Peyer's patch (tissue), 4 donors: ENCODE measurements around the gene CACNA2D4. TPM values are rescaled to one million over a fixed set of nuclear protein-coding genes. Genes with fewer than 3 reads are reported as not detected.

Experiments used
- DNase-seq, 3 donors: peaks; one replicate each; pipeline ENCODE4 v3.0.0-alpha.2; 2017 to 2019
- H3K27ac ChIP-seq, 4 donors: fragments of 200-600 bp; sonication (generic); one replicate each; pipeline ENCODE4 v1.5.1; 2016 to 2019
- H3K27me3 ChIP-seq, 2 donors: fragments of 200-600 bp; sonication (generic); one replicate each; pipeline ENCODE4 v1.5.1; 2019
- H3K36me3 ChIP-seq, 3 donors: fragments of 200-600 bp; sonication (generic); one replicate each; pipeline ENCODE4 v1.5.1; 2016 to 2019
- H3K4me1 ChIP-seq, 4 donors: fragments of 200-600 bp; sonication (generic); one replicate each; pipeline ENCODE4 v1.5.1; 2016 to 2019
- H3K4me3 ChIP-seq, 4 donors: fragments of 200-600 bp; sonication (generic); 1 replicate in 3 of 4; 2 replicates in 1 of 4; pipeline ENCODE4 v1.5.1; 2016 to 2019; ENCODE audit warnings: mild to moderate bottlenecking in 1 of 4
- H3K9me3 ChIP-seq, 4 donors: fragments of 200-600 bp; sonication (generic); one replicate each; pipeline ENCODE4 v1.5.1; 2016 to 2019; ENCODE audit warnings: mild to moderate bottlenecking in 1 of 4
- CTCF ChIP-seq, 6 experiments: fragments of 450-650 bp in 4 of 6; fragments of 200-600 bp in 2 of 6; sonication (generic) in 1 of 6; IDR thresholded peaks; one replicate each; pipeline ENCODE4 v1.5.1; 2017 to 2019; ENCODE audit warnings: antibody characterized with exemption in 6 of 6, mild to moderate bottlenecking in 3 of 6, moderate library complexity in 1 of 6
- POLR2A ChIP-seq, 2 donors: fragments of 450-650 bp; IDR thresholded peaks; one replicate each; pipeline ENCODE4 v1.5.1; 2017; ENCODE audit warnings: antibody characterized with exemption in 2 of 2, mild to moderate bottlenecking in 2 of 2, moderate library complexity in 2 of 2
- total RNA-seq, 4 donors: library from RNA; depleted of rRNA; stranded (reverse); fragments of >200 nt; gene quantifications; one replicate each; pipeline ENCODE4 v1.1.0, GENCODE V29; 2016

Gene CACNA2D4
- total RNA-seq, 4 donors from 2014 or later = 9.5 to 19.3 (median 12.3) TPM

GRCh38 chr12:1832801-1833595 lies 85.5 kb downstream of the CACNA2D4 start:
- Histone ChIP-seq H3K4me1 (no peaks in the 10 kb centered on the region), H3K27ac (no peak overlapping the region), H3K27me3 (no peaks in the 10 kb centered on the region), H3K36me3 (no peaks in the 10 kb centered on the region), H3K9me3 (no peaks in the 10 kb centered on the region), H3K4me3 (no peak overlapping the region)
- TF ChIP-seq CTCF (IDR thresholded peaks at IDR 0.05) (no peak), POLR2A (IDR thresholded peaks at IDR 0.05) (no peak)
- no peak for DNase-seq

DNA sequence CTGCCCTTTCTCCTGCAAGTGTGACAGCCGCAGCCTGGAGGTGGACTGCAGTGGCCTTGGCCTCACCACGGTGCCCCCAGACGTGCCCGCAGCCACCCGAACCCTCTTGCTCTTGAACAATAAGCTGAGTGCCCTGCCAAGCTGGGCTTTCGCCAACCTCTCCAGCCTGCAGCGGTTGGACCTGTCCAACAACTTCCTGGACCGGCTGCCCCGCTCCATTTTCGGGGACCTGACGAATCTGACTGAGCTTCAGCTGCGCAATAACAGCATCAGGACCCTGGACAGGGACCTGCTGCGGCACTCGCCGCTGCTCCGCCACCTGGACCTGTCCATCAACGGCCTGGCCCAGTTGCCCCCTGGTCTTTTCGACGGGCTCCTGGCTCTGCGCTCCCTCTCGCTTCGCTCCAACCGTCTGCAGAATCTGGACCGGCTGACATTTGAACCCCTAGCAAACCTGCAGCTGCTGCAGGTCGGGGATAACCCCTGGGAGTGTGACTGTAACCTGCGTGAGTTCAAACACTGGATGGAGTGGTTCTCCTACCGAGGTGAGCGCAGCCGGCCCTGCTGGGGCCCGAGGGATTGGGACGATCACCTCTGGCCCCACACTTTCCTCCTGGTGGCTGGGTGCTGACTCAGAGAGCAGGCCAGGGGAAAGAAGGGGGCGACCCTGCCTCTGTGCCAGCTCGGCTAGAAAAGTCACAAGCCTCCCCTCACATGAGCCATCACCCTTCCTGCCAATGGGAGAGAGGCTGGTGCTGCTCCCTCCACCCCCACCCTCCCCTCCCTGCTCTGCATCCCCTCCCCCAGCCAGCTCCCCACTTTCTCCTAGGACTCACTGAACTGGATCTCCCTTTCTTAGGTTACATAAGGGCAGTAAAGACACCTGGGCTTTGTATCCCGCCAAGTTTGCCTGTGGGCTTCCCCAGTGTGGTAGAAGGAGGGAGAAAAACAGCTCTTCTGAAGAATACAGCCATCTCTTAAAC lies 87.2 kb downstream of the CACNA2D4 start:
- DNase-seq = no peak
- Histone ChIP-seq H3K27me3 (no peaks in the 10 kb centered on the region), H3K4me3 (no peak overlapping the region), H3K4me1 (no peaks in the 10 kb centered on the region), H3K9me3 (no peaks in the 10 kb centered on the region), H3K36me3 (no peaks in the 10 kb centered on the region), H3K27ac (no peak overlapping the region)
- TF ChIP-seq CTCF (IDR thresholded peaks at IDR 0.05) = no peak
- TF ChIP-seq POLR2A (IDR thresholded peaks at IDR 0.05) = no peak

GRCh38 chr12:1830401-1830845 lies 88.0 kb downstream of the CACNA2D4 start:
- TF ChIP-seq CTCF (IDR thresholded peaks at IDR 0.05) (no peak), POLR2A (IDR thresholded peaks at IDR 0.05) (no peak)
- no peaks in the 10 kb centered on the region for H3K4me1 ChIP-seq
- no peaks in the 10 kb centered on the region for H3K27me3 ChIP-seq
- DNase-seq = no peak
- H3K36me3 ChIP-seq = no peaks in the 10 kb centered on the region
- H3K4me3 ChIP-seq = no peak overlapping the region
- H3K27ac ChIP-seq = no peak overlapping the region
- no peaks in the 10 kb centered on the region for H3K9me3 ChIP-seq

GRCh38 chr12:1829306-1829900 lies 89.0 kb downstream of the CACNA2D4 start:
- no peak overlapping the region for H3K4me3 ChIP-seq
- TF ChIP-seq POLR2A (IDR thresholded peaks at IDR 0.05) = no peak
- no peak for TF ChIP-seq CTCF (IDR thresholded peaks at IDR 0.05)
- H3K4me1 ChIP-seq = no peaks in the 10 kb centered on the region
- no peak overlapping the region for H3K27ac ChIP-seq
- no peaks in the 10 kb centered on the region for H3K9me3 ChIP-seq
- H3K27me3 ChIP-seq = no peaks in the 10 kb centered on the region
- DNase-seq = no peak
- H3K36me3 ChIP-seq = no peaks in the 10 kb centered on the region

GRCh38 chr12:1828856-1829255 lies 89.6 kb downstream of the CACNA2D4 start:
- Histone ChIP-seq H3K4me3 (no peak overlapping the region), H3K9me3 (no peaks in the 10 kb centered on the region), H3K27me3 (no peaks in the 10 kb centered on the region), H3K27ac (no peak overlapping the region), H3K36me3 (no peaks in the 10 kb centered on the region), H3K4me1 (no peaks in the 10 kb centered on the region)
- no peak for DNase-seq
- TF ChIP-seq CTCF (IDR thresholded peaks at IDR 0.05) = no peak
- TF ChIP-seq POLR2A (IDR thresholded peaks at IDR 0.05) = no peak
